Left hindlimb (tissue), 1 donor: ENCODE results near the gene MAP4.

Experiments
- DNase-seq: peaks from one replicate; pipeline ENCODE4 v3.0.0-alpha.2; 2018

Gene MAP4

DNA sequence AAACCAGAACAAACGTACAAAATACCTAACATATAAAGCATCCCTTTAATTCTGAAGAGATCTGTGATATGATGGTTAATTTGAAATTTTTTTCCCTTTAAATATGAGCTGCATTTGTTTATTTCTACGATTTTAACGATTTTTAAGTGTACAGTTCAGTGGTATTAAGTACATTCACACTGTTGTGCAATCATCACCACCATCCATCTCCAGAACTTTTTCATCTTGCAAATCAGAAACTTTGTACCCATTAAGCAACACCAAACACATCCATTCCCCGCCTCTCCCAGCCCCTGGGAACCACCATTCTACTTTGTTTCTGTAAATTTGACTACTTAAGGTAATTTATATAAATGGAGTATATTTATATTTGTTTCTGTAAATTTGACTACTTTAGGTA is 51.5 kb downstream of the MAP4 start:
- no peak for DNase-seq

DNA sequence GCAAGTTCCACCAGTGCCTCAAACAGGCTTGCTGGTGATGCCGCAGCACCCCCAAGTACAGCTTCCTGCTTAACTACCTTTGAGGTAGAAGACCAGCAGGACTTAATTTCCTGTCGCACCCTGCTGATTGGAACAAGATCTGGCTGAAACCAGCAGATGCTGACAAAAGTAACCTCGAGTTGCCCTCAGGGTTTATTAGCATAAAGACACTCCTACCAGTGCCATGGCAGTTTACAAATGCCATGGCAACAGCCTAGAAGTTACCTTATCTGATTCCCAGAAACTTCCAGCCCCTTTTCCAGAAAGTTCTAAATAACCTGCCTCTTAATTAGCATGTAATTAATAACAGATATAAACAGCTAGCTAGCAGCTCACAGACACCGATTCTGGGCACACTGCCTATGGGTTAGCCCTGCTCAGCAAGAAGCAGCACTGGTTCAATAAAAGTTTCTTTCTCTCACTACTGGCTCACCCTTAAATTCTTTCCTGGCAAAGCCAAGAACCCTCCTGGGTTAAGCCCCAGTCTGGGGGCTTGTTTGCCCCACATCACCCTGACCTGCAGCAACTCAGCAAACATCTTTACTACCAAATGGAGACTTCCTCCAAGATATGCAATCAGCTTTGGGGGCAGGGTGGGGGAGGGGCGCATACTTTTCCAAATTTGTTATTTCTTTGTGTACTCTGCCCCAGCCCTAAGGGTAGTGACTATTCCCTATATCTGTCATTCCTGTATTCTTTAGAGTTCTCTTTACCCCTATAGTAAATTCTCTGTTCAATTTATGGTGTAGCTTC is 54.2 kb downstream of the MAP4 start:
- DNase-seq = no peak

GRCh38 chr3:47961036-47961435 is 55.2 kb downstream of the MAP4 start:
- DNase-seq = no peak

GRCh38 chr3:47956521-47956920 is 59.7 kb downstream of the MAP4 start:
- no peak for DNase-seq

GRCh38 chr3:47954567-47954966 is 61.6 kb downstream of the MAP4 start:
- DNase-seq = no peak

- DNase-seq = no peak
These were observed 65.6 kb downstream of the MAP4 start for GRCh38 chr3:47950453-47951169.

DNA sequence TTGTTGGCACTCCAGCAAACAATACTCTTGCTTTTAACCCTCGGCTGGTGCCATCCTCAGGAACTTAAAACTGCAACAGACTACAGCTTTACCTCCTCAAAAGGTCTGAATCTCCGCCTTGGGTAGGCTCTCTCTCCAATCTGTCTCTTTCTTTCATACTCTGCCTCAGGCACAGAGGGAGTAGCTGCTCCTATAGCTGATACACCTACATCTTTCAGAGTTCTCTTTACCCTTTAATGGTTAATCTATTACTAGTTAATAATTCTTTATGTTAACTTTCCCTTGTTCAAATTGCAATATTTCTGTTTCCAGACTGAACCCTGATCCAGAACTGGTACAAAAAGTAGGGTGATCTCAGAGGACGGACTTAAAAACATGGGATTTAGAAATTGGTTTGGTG is 66.2 kb downstream of the MAP4 start:
- no peak for DNase-seq

DNA sequence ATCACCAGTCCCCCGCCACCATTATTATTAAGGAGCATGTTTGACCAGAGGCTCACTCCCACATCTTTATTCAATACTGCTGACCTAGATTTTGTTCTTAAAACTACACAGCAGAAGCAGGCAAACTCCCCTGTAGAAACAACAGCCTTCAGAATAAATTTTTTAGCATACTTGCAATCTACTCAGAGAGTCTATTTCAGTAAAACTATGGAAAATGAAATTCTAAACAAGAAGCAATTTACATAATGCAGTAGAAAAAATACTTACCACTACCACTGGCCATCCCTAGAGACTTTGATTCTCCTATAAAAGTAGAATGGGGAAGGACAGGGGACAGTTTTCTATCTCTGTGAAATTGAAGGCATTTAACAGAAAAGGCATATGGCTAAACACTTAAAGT is 76.0 kb downstream of the MAP4 start:
- no peak for DNase-seq

DNA sequence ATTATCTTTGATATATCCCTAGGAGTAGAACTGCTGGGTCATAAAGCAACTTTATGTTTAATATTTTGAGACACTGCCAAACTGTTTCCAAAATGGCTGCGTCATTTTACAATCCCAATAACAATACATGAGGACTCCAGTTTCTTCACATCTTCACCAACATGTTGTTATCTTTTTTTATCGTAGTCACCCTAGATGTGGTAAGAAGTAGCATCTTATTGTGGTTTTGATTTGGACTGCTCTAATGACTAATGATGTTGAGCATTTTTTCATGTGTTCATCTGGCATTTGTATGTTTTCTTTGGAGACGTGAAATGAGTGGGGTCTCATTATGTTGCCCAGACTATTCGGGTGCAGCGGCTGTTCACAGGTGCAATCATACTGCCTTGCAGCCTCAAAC is 83.8 kb downstream of the MAP4 start:
- DNase-seq = no peak

- no peak for DNase-seq
These were observed 85.2 kb downstream of the MAP4 start for GRCh38 chr3:47930979-47931378.

DNA sequence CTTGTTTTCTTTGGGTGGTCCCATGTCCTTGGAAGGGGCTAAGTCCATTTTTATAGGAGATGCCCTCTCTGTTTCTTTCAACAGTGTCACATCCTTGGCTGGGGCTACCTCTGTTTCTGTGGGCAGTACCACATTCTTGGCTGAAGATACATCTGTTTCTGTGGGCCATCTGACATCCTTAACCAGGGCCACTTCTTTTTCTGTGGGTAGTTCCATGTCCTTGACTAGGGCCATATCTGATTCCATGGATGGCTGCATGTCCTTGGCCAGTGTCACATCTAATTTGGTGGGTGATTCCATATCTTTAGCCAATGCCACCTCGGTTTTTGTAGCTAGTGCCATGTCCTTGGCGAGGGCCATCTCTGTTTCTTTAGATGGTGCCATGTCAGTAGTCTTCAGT is 99.5 kb downstream of the MAP4 start:
- DNase-seq = no peak

GRCh38 chr3:47916201-47916600 is 100.0 kb downstream of the MAP4 start:
- no peak for DNase-seq

DNA sequence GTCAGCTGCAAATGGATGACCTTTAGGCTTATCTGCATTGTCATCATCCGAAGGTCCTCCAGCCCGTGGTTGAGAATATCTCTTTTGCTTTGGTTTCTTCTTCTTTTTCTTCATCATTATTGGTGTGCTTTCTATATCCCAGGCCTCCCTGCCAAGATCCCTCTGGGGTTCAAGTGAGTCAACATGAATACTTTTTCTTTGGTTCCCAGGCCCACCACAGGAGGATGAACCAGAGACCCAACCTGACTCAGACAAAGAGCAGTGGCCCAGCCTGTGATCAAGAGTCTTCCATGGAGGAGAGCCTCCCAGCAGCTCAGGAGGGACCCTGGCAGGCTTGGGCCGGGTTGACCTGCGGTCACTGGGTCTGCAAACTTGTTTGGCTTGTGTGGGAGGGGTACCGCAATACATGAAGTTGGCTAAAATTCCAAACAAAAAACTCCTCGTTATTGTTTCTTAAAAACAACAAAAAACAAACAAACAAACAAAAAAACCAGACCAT is 104.2 kb downstream of the MAP4 start:
- no peak for DNase-seq

DNA sequence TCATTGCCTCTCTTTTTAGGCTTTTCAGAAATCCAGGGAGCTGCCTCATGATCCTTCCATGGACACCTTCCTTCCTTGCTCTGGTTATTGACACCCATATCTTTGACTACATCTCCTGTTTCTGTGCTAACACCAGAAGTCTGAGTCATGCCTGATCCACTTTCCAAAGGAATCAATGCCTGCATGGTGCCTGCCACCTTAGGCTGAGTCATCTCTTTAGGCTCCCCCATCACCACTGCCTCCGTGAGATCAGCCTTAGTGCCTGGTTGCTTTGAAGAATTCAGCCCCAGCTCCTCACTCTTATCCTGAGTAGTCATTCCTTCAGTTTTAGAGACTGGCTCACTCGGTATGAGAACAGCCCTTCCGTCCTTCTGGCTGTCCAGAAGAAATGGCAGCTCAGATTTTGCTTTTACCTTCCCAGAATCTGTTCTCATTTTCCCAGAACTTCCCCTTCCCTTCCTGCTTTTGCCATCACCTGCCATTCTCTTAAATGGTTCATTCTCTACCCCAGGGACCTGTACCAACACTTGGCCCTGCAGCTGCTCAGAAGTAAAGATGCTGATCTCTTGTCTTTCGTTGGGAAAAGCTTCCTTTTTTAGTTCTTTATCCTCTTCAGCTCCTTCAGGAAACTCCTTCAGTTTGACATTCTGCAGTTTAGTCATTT is 105.3 kb downstream of the MAP4 start:
- DNase-seq = no peak

DNA sequence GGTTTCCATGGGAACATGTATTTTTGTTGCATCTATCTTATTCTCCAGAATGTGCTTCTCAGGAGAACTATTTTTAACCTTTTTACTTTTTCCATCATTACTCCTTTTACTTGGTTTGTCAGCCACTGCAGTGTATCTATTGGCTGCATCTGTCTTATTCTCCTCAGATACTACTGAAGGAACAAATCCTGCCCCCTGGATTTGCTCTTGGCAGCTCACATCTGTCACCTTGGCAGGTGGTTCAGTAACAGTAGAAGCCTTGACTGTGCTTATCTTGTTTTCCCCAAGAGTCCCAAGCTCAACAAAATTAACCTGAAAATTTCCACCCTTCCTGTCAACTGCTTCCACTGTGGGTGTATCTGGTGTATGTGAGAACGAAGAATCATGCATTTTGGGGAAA is 106.0 kb downstream of the MAP4 start:
- no peak for DNase-seq

GRCh38 chr3:47909607-47910006 is 106.6 kb downstream of the MAP4 start:
- DNase-seq = no peak

GRCh38 chr3:47908744-47909143 is 107.5 kb downstream of the MAP4 start:
- DNase-seq = no peak

DNA sequence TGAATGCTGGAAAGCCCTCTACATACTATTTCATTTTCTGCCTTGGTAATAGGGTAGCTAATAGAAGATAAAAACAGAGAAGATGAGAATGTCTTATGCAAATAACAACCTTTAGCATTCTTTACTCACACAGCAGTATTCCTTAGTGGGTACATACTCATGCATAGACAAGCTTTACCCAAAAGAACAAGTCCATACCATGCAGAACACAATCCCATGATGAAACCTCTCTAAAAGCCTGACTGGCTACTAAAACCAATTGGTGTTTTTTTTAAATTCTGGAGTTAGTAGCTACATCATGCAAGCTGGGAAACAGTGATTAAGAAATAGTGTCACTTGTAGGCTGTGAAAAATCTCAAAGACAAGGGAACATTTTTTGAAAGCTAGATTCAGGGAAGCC is 108.4 kb downstream of the MAP4 start:
- no peak for DNase-seq

DNA sequence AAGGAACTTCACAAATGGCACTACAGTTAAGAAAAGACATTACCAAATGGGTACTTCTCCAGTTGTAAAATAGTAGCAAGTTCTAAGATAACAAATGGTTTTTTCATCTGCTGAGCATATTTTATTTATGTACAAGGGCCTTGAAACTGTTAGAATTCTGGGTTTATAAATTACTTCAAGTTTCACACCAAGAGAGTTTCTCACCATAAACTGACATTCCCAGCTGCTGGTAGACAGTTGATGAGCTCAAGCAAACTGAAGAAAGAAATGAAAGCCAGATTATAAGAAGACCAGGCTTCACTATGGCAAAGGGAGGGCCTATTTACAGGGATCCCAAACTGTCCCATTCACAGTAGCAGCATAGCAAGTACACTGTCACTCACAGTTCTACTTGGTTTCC is 113.5 kb downstream of the MAP4 start:
- no peak for DNase-seq

- DNase-seq = no peak
These were observed 114.9 kb downstream of the MAP4 start for GRCh38 chr3:47901280-47901833.

GRCh38 chr3:47899495-47900108 is 116.6 kb downstream of the MAP4 start:
- no peak for DNase-seq

GRCh38 chr3:47897954-47898353 is 118.3 kb downstream of the MAP4 start:
- DNase-seq = no peak

DNA sequence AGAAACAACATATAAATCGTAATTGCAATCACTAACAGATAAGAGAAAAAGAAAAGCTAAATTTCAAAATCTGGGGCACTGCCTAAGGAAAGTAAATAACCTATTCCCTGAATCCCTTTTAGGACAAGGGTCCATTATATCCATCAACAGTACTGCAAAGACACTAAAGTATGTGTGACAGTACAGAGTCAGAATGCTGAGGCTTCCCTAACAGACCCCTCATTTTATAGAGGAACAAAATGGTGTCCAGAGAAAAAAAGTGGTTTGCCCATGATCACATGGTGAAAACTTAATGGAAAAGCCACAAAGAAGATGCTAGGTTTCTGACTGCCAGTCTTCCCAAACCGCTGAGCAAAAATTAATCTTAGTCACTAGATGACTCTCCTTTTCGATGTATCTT is 119.5 kb downstream of the MAP4 start:
- no peak for DNase-seq
